GM12878 (cell line): Measurements from ENCODE around the gene IL12B. TPM values are rescaled to one million over a fixed set of nuclear protein-coding genes. Genes with fewer than 3 reads are reported as not detected.

Experiments used
- ATAC-seq: fragments of 200-7000 bp; cut with Tn5 transposase; 3 replicates; pipeline ENCODE4 v1.9.1; 2020; ENCODE audit warnings: mild to moderate bottlenecking, moderate library complexity
- BruUV-seq: library from RNA; stranded (reverse); fragments of 400-500 nt; replicated peaks from 2 replicates; lab custom pipeline; 2021; lab: Mats Ljungman, UMichigan
- CTCF ChIA-PET: fragments of 300-600 bp; sonication (Branson Sonifier 250); formaldehyde crosslinking; extraction: SDS; loops from one replicate; lab custom pipeline; 2021; ENCODE audit warnings: inconsistent platforms; lab: Yijun Ruan, JAX
- POLR2A ChIA-PET: fragments of 350-600 bp; formaldehyde crosslinking; extraction: SDS; loops from one replicate; lab custom pipeline; 2021; ENCODE audit warnings: inconsistent platforms; lab: Charles Lee
- RAD21 ChIA-PET: fragments of 300-600 bp; sonication (Branson Sonifier 250); formaldehyde crosslinking; loops from one replicate; lab custom pipeline; 2023; ENCODE audit warnings: antibody characterized with exemption; ENCODE audit not compliant: unreplicated experiment; lab: Charles Lee
- SMC1A ChIA-PET: fragments of 300-600 bp; sonication (Branson Sonifier 250); formaldehyde crosslinking; loops from one replicate; lab custom pipeline; 2023; ENCODE audit not compliant: unreplicated experiment, uncharacterized antibody; lab: Charles Lee
- DNase-seq: peaks from one replicate; pipeline ENCODE4 v3.0.0-alpha.2; 2011; ENCODE audit warnings: low read depth, low spot score
- FAIRE-seq: peaks from 3 replicates; lab custom pipeline; 2011; peaks lifted over from hg19 to GRCh38; lab: Jason Lieb, UNC
- H2AFZ ChIP-seq: 2 replicates; pipeline ENCODE4 v1.6.0; 2011; ENCODE audit warnings: low read depth, low read length, control low read depth; ENCODE audit not compliant: control insufficient read depth
- H3K27ac ChIP-seq: 2 replicates; pipeline ENCODE4 v1.5.1; 2011; ENCODE audit warnings: control low read depth; ENCODE audit not compliant: control insufficient read depth, insufficient read depth
- H3K27me3 ChIP-seq, 2 experiments: replicated peaks in 1 of 2; 2 replicates each; pipeline versions ENCODE4 v1.6.0 to v1.6.1; 2011; ENCODE audit warnings: low read length in 1 of 2; ENCODE audit not compliant: control insufficient read depth in 2 of 2, insufficient read depth in 2 of 2
- H3K36me3 ChIP-seq, 2 experiments: 2 replicates each; pipeline ENCODE4 v1.5.1; 2011; ENCODE audit warnings: low read length in 1 of 2; ENCODE audit not compliant: control insufficient read depth in 2 of 2, insufficient read depth in 2 of 2
- H3K4me1 ChIP-seq: 2 replicates; pipeline ENCODE4 v1.6.1; 2011; ENCODE audit warnings: mild to moderate bottlenecking, low read length, moderate library complexity, mixed read lengths; ENCODE audit not compliant: control insufficient read depth, insufficient read depth
- H3K4me2 ChIP-seq: 2 replicates; pipeline ENCODE4 v1.6.0; 2011; ENCODE audit warnings: control low read depth; ENCODE audit not compliant: control insufficient read depth, insufficient read depth
- H3K4me3 ChIP-seq: fragments of 200-600 bp; sonication (generic); 2 replicates; pipeline ENCODE4 v1.5.1; 2016
- H3K79me2 ChIP-seq: 2 replicates; pipeline ENCODE4 v1.6.0; 2011; ENCODE audit warnings: low read length; ENCODE audit not compliant: control insufficient read depth, insufficient read depth
- H3K9ac ChIP-seq: 2 replicates; pipeline ENCODE4 v1.8.0; 2011; ENCODE audit warnings: low read length, control low read depth, mixed read lengths; ENCODE audit not compliant: control insufficient read depth, insufficient read depth
- H3K9me3 ChIP-seq: replicated peaks from 3 replicates; pipeline ENCODE4 v1.5.1; 2011; ENCODE audit warnings: mild to moderate bottlenecking, low read length; ENCODE audit not compliant: control insufficient read depth, insufficient read depth
- H4K20me1 ChIP-seq: 2 replicates; pipeline ENCODE4 v1.6.0; 2011; ENCODE audit not compliant: control insufficient read depth, insufficient read depth
- CBX3 ChIP-seq: fragments of 200-600 bp; sonication (generic); IDR thresholded peaks from 2 replicates; pipeline ENCODE4 v1.6.1; 2016; ENCODE audit warnings: low read depth, borderline replicate concordance
- ZBTB40 ChIP-seq: fragments of 450-650 bp; IDR thresholded peaks from 2 replicates; pipeline ENCODE4 v1.6.1; 2016; ENCODE audit warnings: mild to moderate bottlenecking, moderate library complexity, borderline replicate concordance
- WGBS: methylation state at CpG from one replicate; pipeline ENCODE4 v1.1.6; 2016; ENCODE audit warnings: low lambda C conversion rate; ENCODE audit not compliant: insufficient replicate concordance, insufficient coverage; ENCODE audit errors: missing lambda C conversion rate; 5-methylcytosine and 5-hydroxymethylcytosine counted together
- in situ Hi-C: fragments of 300-500 bp; cut with MboI; formaldehyde crosslinking; loops from 9 replicates; pipeline ENCODE4 v1.14.3; 2018; ENCODE audit warnings: mixed read lengths
- intact Hi-C: fragments of 100-400 bp; cut with micrococcal nuclease; formaldehyde crosslinking; loops from one replicate; pipeline ENCODE4 v1.14.2; 2022; ENCODE audit not compliant: unreplicated experiment
- polyA plus RNA-seq, 11 experiments: library from polyadenylated mRNA; depleted of rRNA in 4 of 11; unstranded in 6 of 11; stranded (reverse) in 5 of 11; fragments of >200 nt; fragmentation: Nextera tagmentation in 4 of 11; fragmentation: Illumina TruSeq in 1 of 11; extraction: Ambion mirVana in 4 of 11; extraction: Trizol in 1 of 11; gene quantifications; 1 replicate in 1 of 11; 2 replicates in 10 of 11; pipeline versions ENCODE4 v1.2.1 to v1.2.3, GENCODE V29; 2011 to 2016; ENCODE audit warnings: inconsistent platforms in 2 of 11, missing spikeins in 2 of 11, low read depth in 1 of 11
- total RNA-seq, 4 experiments: library from RNA; depleted of rRNA in 3 of 4; stranded (reverse); fragments of >200 nt in 3 of 4; fragmentation: Illumina TruSeq in 1 of 4; extraction: Trizol in 1 of 4; gene quantifications; 2 replicates each; pipeline versions ENCODE4 v1.2.1 to v1.2.3, GENCODE V29; 2013 to 2021

Gene IL12B
- total and polyA plus RNA-seq, 10 of the 15 experiments (the other 5 are each of a cell fraction or from before 2014, with no cell fraction given), result 0.15 to 0.72 (median 0.45) TPM

- BruUV-seq, result no TSS peak
These were observed 10.9 kb upstream of the IL12B start for GRCh38 chr5:159341145-159341544.

More at GRCh38 chr5:159341145-159341544, 10.9 kb upstream of the IL12B start:
- RAD21 ChIA-PET, result interaction anchor here (0.7 to 1.4 kb wide), 6 partner anchors 9 to 89 kb away, joined by 3 to 4 read pairs (median 3); no protein-coding TSS in a partner anchor
- WGBS, result 91% methylated on average over 2 of the region's 2 CpGs
- Histone ChIP-seq H3K27me3 (no peaks in the 10 kb centered on the region), H2AFZ (no peak overlapping the region), H3K4me1 (no peaks in the 10 kb centered on the region), H3K27ac (no peak overlapping the region), H4K20me1 (no peaks in the 10 kb centered on the region), H3K4me3 (no peak overlapping the region), H3K4me2 (no peak overlapping the region), H3K79me2 (no peaks in the 10 kb centered on the region), H3K9ac (no peak overlapping the region), H3K9me3 (peaks cover 5% of the 10 kb centered on the region; the same call in 2 of the 3 replicates), H3K36me3 (no peaks in the 10 kb centered on the region)
- TF ChIP-seq CBX3, result no peak
- TF ChIP-seq ZBTB40, result no peak
- CTCF ChIA-PET, result interaction anchor here (0.8 to 2.4 kb wide), 6 partner anchors 9 to 175 kb away, joined by 3 to 15 read pairs (median 3); no protein-coding TSS in a partner anchor
- SMC1A ChIA-PET, result interaction anchor here (0.7 to 1.5 kb wide), 11 partner anchors 8 to 668 kb away, joined by 3 to 4 read pairs (median 3); partner anchors contain the start of gene TTC1
- in situ Hi-C loops, result no loop called here
- ATAC-seq (no peak), DNase-seq (no peak), FAIRE-seq (no peak)
- intact Hi-C loops, result no loop called here
- POLR2A ChIA-PET, result no interaction called here
